HG02870 (cell line): ENCODE data around the gene WBP11.

Experiments used
- ATAC-seq: cut with Tn5 transposase; IDR thresholded peaks from one replicate; pipeline ENCODE4 v1.9.1; 2021; ENCODE audit warnings: mild to moderate bottlenecking, moderate library complexity; ENCODE audit not compliant: unreplicated experiment

WBP11 gene

DNA sequence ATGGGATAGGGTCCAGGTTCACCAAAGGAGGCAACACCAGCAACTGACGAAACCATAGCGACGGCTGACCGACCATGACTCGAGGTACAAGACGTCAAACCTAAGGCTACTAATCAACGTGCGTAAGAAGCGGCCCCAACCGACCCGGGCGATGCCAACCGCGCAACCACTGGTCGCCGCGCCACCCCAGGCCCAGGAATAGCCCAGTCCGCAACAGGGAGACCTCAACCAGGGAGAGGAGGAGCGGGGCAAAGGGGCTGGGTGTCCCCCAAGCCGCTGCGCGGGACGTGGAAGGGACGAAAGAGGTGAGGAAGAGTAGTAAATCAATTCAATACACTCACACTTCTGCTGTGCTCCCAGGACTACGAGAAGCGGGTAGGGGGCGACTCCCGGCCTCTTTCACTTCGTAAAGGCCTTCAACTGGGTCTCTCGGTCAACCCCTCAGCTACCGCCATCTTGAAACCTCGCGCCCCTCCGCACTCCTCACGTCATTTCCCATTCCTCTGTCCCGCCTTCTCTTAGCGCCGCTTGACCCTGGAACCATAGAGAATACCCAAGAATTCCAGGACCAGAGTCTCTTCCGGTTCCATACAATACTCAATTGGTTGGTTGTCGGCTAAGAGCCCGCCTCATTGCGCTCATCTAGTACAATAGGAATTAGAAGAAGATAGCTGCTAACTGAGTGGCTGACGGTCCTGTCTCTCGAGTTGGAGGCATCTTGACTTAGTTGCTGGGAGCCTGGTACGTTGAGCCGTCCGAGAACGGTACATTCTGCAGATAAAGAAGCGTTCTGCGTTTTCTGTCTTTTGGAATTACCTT, at the start of gene WBP11, which contains the start of gene C12orf60:
Gene WBP11 (minus strand): TSS at position 468 of the 819 bp plus-strand sequence. CDS start 2,095 bp downstream, outside the sequence.
Gene C12orf60 (plus strand): TSS at position 660 of the 819 bp plus-strand sequence. CDS start 19,266 bp downstream, outside the sequence.
- ATAC-seq = peak; percentile 99

GRCh38 chr12:14852880-14853279, 49.6 kb upstream of the WBP11 start:
- no peak for ATAC-seq

DNA sequence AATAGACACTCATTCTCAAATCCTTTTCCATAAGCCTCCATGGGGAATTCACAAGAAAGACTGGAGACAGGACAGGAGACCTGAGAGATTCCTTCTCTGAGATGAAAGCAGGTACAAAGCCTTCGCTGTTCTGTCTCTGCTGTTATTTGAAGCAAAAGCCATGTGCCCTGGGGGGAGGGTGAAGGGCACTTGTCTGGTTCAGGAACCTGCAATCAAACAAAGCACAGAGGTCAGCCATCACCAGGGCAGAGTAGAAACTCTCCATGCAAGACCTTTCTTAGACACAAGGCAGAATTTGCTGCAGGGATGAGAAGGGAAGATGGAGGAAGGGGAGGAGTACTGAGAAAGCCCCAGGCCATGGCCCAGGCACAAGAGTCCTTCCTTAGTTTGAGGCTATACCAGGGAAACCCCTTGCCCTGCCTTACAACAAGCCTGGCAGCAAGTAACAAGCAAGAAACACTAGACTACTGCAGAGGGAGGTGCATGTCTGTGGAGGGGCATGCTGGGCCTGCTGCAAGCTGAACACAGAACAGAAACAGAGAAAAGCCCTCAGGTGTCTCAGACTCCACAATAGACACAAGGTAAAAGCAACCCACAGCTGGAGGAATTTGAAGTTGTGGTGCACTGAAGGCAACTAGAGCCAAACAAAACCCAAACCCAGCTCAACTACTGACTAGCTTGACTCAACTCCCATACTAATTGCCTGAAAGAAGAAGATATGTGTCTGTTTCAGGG, 47.8 kb upstream of the WBP11 start:
- peak; percentile 95 for ATAC-seq

- ATAC-seq = no peak
Observed at GRCh38 chr12:14849661-14850060, 46.4 kb upstream of the WBP11 start.

DNA sequence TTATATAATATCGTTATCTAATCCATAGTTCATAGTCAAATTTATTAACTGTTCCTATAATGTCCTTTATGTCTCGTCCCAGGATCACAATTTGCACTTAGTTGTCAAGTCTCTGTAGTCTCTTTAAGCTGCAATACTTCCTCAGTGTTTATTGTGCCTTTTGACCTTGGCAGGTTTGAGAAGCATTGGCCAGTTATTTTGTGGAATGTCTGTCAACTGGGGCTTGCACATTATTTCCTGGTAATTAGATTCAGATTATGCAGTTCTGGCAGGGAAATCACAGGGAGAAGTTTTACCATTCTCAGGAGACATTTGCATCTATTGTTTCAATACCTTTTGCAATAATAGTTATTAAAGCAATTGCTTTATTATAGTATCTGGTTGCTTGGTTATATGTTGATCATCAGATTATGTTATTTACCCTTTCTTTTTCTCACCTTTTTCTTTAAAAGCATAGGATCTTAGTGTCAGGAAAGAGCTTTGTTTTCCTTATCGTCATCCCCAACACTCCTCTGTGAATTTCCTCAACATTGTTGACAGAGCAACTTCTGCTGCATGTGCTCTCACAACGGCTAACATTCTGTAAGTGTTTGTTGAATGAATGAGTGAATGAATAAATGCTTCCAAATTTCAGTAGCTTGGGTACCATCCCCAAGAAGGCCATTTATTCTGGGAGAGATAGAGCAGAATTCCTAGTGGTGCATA, 43.8 kb upstream of the WBP11 start:
- ATAC-seq = no peak

- no peak for ATAC-seq
Observed at GRCh38 chr12:14846042-14846587, 42.8 kb upstream of the WBP11 start.

DNA sequence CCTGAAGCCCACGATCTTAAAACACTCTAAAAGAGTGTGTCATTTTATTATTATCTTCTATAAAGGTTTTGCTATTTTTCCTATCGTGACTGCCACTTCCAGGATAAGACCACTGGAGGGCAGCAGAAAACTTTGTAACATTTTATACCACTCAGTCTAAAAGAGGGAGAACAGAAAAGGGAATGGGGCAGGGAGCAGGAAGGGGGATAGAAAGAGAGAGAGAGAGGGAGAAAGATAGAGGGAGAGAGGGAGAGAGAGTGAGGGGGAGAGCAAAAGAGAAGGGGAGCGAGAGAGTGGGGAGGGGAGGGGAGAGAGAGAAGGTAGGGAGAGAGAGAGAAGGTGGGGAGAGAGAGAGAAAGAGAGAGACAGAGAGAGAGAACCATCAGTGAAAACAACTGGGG, 42.1 kb upstream of the WBP11 start:
- ATAC-seq = no peak

DNA sequence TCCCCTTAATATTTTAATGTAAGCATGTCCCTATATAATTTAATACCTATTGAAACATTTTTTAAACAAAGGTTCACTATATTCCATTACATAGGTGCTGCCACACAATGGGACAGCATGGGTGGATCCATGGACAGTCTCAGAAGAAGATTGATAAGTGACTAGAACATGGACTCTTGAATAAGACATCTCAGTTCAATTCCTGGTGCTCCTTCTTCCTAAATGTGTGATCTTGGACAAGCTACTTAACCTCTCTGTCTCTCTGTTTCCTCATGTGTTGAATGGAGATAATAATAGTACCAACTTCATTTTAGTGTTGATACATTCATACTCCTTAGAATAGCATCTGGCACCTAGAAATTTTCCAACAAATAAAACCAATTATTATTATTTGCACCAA, 41.1 kb upstream of the WBP11 start:
- ATAC-seq = no peak

DNA sequence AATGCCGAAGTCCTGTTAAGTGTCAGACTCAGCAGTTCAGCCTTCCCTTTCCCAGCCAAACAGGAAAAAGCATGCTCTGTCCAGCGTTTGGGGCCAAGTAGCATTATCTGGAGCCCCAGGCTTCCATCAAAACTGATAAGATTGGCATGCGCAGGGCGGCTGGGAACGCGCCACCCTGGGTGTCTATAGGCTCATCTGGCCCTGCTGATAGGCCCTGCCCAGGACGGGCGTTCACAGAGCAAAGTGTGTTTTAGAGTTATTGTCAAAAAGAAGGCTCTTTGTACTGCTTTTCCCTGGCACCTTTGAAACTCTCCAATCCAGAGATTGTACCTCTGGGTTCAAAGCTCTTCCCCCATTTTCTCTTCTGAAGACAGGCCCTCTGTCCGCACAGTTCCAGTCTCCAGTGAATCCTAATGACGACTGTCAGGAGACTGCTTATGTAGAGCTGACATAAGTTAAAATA, 40.2 kb upstream of the WBP11 start, which contains the start of gene ART4:
Gene ART4 (minus strand): TSS at position 102 of the 463 bp plus-strand sequence. CDS start 413 bp downstream, outside the sequence.
- ATAC-seq = no peak

GRCh38 chr12:14842315-14842714, 39.0 kb upstream of the WBP11 start:
- no peak for ATAC-seq

GRCh38 chr12:14841761-14842160, 38.5 kb upstream of the WBP11 start:
- no peak for ATAC-seq

- ATAC-seq = no peak
Observed at GRCh38 chr12:14840616-14841015, 37.3 kb upstream of the WBP11 start.

GRCh38 chr12:14839262-14839661, 36.0 kb upstream of the WBP11 start:
- ATAC-seq = no peak

DNA sequence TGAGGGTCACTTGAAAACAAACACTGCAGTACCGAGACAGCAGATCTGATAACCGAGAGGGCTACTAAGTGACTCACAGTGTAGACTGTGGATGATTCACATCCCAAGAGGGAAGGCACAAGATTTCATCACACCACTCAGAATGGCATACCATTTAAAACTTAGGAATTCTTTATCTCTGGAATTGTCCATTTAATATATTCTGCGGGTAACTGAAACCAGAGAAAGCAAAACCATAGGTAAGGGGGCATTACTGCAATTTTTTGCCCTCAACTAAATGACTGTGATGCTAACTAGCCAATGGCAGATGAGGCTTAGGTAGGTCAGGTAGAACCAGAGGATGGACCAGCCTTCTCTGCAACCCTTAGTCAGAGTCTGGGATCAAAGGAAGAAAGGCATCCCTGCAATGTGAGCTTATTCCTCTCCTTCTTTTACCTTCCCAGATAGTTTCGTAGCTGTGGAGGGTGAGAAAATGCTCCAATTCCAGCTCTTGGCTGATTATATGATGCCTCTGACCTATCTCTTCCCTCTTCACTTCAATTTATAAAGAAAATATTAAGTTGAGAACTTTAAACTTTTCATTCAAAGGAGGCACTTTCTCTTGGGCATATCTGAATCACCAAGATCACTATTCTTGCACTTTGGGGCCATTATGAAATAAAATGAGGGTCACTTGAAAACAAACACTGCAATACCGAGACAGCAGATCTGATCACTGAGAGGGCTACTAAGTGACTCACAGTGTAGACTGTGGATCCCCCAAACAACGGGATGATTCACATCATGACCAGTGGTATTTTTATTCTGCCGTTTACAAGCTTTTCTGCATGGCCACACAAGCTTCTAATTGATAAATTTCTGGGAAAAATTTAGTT, 33.3 kb upstream of the WBP11 start:
- ATAC-seq = no peak

- ATAC-seq = no peak
Observed at GRCh38 chr12:14834509-14834908, 31.2 kb upstream of the WBP11 start.

DNA sequence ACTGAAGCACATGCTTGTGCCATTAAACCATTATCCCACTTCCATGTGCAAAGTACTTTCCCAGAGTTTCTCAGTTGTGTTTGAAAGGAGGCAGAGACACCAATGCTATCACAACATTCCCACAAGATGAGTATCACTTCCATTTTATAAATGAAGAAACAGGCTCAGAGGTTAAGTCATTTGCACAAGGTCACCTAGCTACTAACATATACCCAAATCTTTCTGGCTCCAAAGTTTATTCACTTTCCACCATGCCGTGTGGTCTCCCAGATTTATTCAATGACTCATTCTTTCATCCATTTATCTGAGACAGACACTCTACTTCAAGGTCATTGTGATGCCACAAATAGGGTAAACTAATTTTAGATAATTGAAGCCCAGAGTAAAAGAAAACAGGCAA, 30.7 kb upstream of the WBP11 start:
- no peak for ATAC-seq

DNA sequence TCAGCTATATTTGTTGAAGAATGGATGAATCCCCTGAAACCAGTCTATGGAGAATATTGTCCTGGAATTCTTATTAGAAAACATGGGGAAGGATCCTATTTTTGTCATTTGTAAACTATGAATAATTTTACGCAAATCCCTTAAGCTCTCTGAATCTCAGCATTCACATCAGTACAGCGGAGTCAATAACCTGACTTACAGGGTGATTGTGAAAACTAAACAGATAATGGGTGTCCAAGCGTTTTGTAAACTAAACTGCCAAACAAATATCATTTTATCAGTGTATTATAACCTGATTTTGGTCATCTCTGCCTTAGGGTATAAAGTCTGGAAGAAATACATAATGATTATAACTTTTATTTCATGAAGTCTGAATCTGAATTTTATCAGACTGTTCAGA, 30.1 kb upstream of the WBP11 start:
- ATAC-seq = no peak

DNA sequence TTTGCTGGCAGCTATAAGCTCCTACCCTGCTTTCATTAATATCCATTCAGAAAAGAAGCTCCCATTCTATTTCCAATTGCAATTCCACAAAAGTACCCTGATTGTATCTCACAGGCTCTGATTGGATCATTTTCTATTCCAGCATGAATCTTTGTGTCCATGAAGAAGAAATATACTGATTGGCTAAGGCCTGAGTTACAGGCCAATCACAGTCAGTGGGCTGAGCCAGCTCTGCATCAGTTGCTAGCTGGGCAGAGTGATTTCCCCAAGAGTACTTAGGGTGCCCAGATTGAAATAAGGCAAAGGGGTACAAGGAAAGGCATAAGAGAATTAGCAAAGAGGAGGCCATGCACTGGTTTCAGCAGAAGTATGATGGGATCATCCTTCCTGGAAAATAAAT, 25.6 kb upstream of the WBP11 start:
- peak; percentile 59 for ATAC-seq

- no peak for ATAC-seq
Observed at GRCh38 chr12:14827043-14827442, 23.8 kb upstream of the WBP11 start.

DNA sequence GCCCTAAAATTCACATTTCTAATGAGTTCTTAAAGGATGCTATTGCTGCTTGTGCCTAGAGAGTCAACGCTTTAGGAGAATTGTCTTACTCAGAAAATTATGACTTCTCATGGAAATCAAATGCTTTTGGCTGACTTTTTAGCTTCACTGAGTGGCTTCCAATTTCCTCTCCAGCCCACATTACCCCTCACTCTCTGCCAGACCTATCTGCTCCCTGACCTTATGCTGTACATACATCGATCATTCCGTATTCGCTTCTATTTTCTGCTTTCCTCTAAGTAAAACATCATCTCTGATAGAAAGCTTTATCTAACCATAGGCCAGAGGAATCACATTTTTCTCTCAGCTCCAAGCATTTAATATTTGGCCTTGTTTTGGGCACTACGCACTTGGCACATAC, 23.2 kb upstream of the WBP11 start:
- ATAC-seq = no peak
